HAP-1 (cell line): ENCODE results near the gene SEMA4G.
A peak's percentile ranks its signal among the peaks of the same experiment; 100 is the strongest.
"Not testable (repeated sequence)": the region's sequence is repeated elsewhere in the genome, so short reads cannot be mapped to it uniquely, and the experiment has no call there.

Source experiments
- DNase-seq, 2 experiments: peaks; one replicate each; pipeline ENCODE4 v3.0.0-alpha.2; 2016 to 2020; ENCODE audit warnings: low spot score in 2 of 2
- H3K27me3 ChIP-seq: fragments of 250-450 bp; sonication (Bioruptor Pico); 2 replicates; pipeline ENCODE4 v1.5.1; 2020; ENCODE audit warnings: low read depth, mild to moderate bottlenecking, moderate library complexity
- H3K36me3 ChIP-seq: fragments of 250-450 bp; sonication (Bioruptor Pico); replicated peaks from 2 replicates; pipeline ENCODE4 v1.5.1; 2020; ENCODE audit warnings: mild to moderate bottlenecking
- H3K4me1 ChIP-seq: fragments of 250-450 bp; sonication (Bioruptor Pico); 2 replicates; pipeline ENCODE4 v1.5.1; 2020; ENCODE audit warnings: mild to moderate bottlenecking
- H3K4me3 ChIP-seq: fragments of 250-450 bp; sonication (Bioruptor Pico); 2 replicates; pipeline ENCODE4 v1.5.1; 2020; ENCODE audit warnings: mild to moderate bottlenecking, moderate library complexity
- H3K9me3 ChIP-seq: fragments of 250-450 bp; sonication (Bioruptor Pico); 2 replicates; pipeline ENCODE4 v1.5.1; 2020; ENCODE audit warnings: mild to moderate bottlenecking, moderate library complexity
- in situ Hi-C: fragments of 300-500 bp; cut with MboI; formaldehyde crosslinking; loops from 3 replicates; pipeline ENCODE4 v1.14.3; 2020; ENCODE audit warnings: low sequenced_read_pairs, inconsistent platforms, mixed read lengths

The SEMA4G gene

DNA sequence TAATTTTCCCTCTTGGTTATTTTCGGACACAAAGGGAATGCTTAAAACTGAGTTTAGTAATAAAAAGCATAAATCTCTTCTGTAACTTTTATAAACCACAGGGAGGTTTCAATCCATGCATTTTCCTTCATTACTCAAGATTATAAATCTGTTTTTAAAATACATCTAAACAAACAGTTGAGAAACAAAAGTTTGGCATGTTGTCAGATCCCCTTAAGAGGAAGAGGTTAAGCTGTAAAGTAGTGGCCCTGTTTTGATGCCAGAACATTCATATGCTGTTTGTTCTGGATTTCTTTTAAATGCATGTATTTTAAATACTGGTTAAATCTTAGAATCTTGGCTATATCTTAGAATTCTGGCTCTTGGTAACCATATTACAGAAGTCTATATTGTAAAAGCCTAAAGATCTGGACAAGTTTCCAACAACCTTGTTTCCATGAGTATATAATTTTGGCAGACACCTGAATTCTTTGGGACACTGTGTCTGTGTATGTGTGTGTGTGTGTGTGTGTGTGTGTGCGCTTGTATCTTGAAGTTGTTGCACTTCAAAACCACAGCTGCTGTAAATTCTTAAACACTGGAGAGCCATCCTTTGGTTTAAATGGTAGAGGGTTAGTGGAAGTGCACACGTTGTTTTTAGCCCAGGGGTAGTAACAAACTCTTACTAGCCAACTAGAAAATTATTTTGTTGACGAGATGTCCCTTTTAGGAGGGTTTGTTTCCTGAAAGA lies 6.8 kb upstream of the SEMA4G start:
- no peaks in the 10 kb centered on the region for H3K9me3 ChIP-seq
- peaks cover 29% of the 10 kb centered on the region for H3K36me3 ChIP-seq
- in situ Hi-C loops: no loop called here
- no peaks in the 10 kb centered on the region for H3K4me1 ChIP-seq
- no peak overlapping the region for H3K4me3 ChIP-seq
- DNase-seq: no peak
- H3K27me3 ChIP-seq: no peaks in the 10 kb centered on the region

GRCh38 chr10:100963826-100964225 lies 5.5 kb upstream of the SEMA4G start:
- Histone ChIP-seq H3K9me3 (no peaks in the 10 kb centered on the region), H3K36me3 (peaks cover 25% of the 10 kb centered on the region), H3K4me3 (no peak overlapping the region), H3K27me3 (no peaks in the 10 kb centered on the region), H3K4me1 (no peaks in the 10 kb centered on the region)
- no peak for DNase-seq
- in situ Hi-C loops: no loop called here

- Histone ChIP-seq H3K36me3 (peaks cover 11% of the 10 kb centered on the region), H3K9me3 (no peaks in the 10 kb centered on the region), H3K4me1 (0 out of 2 replicates have a peak, but pooled peaks cover 4% of the 10 kb centered on the region), H3K27me3 (no peaks in the 10 kb centered on the region), H3K4me3 (no peak overlapping the region)
- DNase-seq: no peak
- in situ Hi-C loops: no loop called here
Observed at GRCh38 chr10:100965820-100966219, 3.5 kb upstream of the SEMA4G start.

DNA sequence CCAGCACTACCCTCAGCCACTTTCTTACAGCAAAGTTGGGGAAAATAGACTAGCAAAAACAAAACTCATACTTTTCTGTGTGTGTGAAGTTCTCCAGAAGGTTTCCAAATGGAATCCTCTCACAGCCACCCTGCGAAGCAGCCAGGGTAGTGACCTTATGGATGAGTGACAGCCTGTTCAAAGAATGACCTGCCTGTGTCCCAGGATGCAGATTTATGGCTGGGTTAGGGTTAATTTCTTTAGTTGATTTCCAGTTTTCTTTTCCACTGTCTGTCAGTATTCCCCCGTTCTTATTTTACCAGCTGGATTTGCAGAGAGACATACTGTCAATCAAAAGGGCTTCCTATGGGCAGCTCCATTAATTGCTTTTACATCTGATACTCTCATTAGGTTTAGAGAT lies 2.4 kb upstream of the SEMA4G start:
- no peaks in the 10 kb centered on the region for H3K27me3 ChIP-seq
- no peak for DNase-seq
- in situ Hi-C loops: no loop called here

GRCh38 chr10:100967332-100967731 lies 2.0 kb upstream of the SEMA4G start:
- H3K9me3 ChIP-seq: no peaks in the 10 kb centered on the region
- no peak for DNase-seq
- H3K4me3 ChIP-seq: no peak overlapping the region
- H3K27me3 ChIP-seq: no peaks in the 10 kb centered on the region
- peaks cover 5% of the 10 kb centered on the region for H3K36me3 ChIP-seq
- in situ Hi-C loops: no loop called here
- 0 out of 2 replicates have a peak, but pooled peaks cover 4% of the 10 kb centered on the region for H3K4me1 ChIP-seq

More for the DNA sequence above, 2.4 kb upstream of the SEMA4G start:
- Histone ChIP-seq H3K4me3 (no peak overlapping the region), H3K9me3 (no peaks in the 10 kb centered on the region), H3K4me1 (0 out of 2 replicates have a peak, but pooled peaks cover 4% of the 10 kb centered on the region), H3K36me3 (peaks cover 7% of the 10 kb centered on the region)

- DNase-seq: no peak
- Histone ChIP-seq H3K4me3 (no peak overlapping the region), H3K9me3 (no peaks in the 10 kb centered on the region), H3K27me3 (no peaks in the 10 kb centered on the region), H3K36me3 (no peaks in the 10 kb centered on the region; the same call in 1 of the 2 replicates), H3K4me1 (0 out of 2 replicates have a peak, but pooled peaks cover 4% of the 10 kb centered on the region)
- in situ Hi-C loops: no loop called here
Observed at GRCh38 chr10:100968062-100968736, 1.1 kb upstream of the SEMA4G start.

DNA sequence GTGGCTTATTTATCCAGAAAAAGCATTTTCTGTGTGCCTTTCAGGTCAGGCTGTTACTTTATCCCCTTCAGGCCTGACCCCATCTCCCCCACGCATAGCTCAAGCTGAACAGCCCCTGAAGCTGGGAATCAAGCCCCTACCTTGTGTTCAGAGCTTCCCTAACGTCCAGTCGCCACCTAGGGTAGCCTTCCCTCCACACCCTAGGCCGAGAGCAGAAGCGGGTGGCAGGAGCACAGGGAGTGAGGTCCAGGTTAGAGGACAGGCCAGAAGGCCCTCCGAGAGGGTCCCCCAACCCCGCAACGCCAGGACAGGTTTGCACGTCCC lies 479 bp upstream of the SEMA4G start:
- peak overlapping the region; percentile 55 for H3K4me3 ChIP-seq
- no peaks in the 10 kb centered on the region for H3K9me3 ChIP-seq
- no peaks in the 10 kb centered on the region; the same call in 1 of the 2 replicates for H3K36me3 ChIP-seq
- no peaks in the 10 kb centered on the region for H3K27me3 ChIP-seq
- H3K4me1 ChIP-seq: 0 out of 2 replicates have a peak, but pooled peaks cover 4% of the 10 kb centered on the region
- DNase-seq: no peak
- in situ Hi-C loops: no loop called here

- peak in 1 of 2 experiments; percentile 48 for DNase-seq
- in situ Hi-C loops: no loop called here
- no peaks in the 10 kb centered on the region for H3K27me3 ChIP-seq
- peak overlapping the region; percentile 55 for H3K4me3 ChIP-seq
- H3K4me1 ChIP-seq: 0 out of 2 replicates have a peak, but pooled peaks cover 4% of the 10 kb centered on the region
- H3K36me3 ChIP-seq: no peaks in the 10 kb centered on the region; the same call in 1 of the 2 replicates
- H3K9me3 ChIP-seq: no peaks in the 10 kb centered on the region
Observed at GRCh38 chr10:100970076-100970913, 991 bp downstream of the SEMA4G start.

GRCh38 chr10:100970914-100971811 lies 1.9 kb downstream of the SEMA4G start:
- Histone ChIP-seq H3K4me3 (no peak overlapping the region), H3K9me3 (no peaks in the 10 kb centered on the region), H3K36me3 (no peaks in the 10 kb centered on the region), H3K27me3 (no peaks in the 10 kb centered on the region), H3K4me1 (0 out of 2 replicates have a peak, but pooled peaks cover 4% of the 10 kb centered on the region)
- in situ Hi-C loops: no loop called here
- no peak for DNase-seq

DNA sequence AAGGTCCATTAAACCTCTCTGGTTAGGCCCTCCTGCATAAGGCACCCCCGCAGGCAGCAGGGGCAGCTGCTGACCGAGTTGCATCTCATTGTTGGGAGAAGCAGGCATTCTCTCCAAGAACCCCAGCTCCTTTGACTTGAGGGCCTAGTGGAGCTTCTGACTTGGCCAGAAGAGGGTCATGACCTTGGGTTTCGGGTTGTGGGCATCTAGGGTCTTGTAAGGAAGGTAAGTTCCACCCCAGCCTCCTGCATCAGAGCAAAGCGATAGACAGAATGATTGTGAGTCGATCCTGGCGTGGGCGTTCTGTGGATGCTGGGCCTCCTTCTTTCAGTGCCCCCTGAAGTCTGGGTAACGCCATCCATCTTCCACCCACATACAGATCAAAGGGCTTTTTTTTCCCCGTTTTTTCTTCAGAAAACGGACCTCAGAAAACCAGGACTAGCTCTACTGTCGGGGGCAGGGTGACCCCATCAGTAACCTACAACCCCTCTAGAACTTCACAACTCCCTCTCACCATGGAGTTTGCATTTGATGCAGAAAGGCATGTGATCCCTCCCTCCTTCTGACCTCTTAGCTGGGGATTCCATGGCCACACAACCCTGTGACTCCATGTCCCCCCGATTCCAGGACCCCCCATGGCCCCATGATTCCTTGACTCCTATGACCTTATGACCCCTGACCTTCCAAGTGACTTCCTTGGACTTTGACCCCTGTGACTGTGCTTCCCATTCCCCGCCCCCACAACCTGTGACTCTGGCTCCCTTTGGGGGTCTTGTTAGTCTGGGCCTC lies 3.0 kb downstream of the SEMA4G start:
- 0 out of 2 replicates have a peak, but pooled peaks cover 4% of the 10 kb centered on the region for H3K4me1 ChIP-seq
- H3K4me3 ChIP-seq: no peak overlapping the region
- in situ Hi-C loops: no loop called here

DNA sequence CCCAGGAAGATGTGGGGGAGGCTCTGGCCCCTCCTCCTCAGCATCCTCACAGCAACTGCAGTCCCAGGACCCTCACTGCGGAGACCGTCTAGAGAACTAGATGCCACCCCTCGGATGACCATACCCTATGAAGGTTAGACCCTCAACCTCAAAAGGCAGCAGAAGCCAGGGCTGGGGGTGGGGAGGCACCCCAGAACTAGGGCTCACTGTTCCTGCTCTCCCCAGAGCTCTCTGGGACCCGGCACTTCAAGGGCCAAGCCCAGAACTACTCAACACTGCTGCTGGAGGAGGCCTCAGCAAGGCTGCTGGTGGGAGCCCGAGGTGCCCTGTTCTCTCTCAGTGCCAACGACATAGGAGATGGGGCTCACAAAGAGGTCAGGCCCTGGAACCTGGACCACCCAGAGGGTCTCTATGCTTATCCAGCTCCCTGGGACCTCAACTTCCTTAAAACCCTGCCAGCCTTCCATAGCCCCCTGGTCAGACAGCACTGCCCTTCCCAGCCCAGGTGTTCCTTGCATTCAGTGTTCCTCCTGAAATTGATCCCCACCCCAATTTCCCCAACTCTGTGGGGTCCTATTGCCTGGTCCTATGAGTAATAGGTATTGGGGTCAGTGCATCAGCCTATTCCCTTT lies 3.7 kb downstream of the SEMA4G start:
- Histone ChIP-seq H3K4me3 (no peak overlapping the region), H3K9me3 (no peaks in the 10 kb centered on the region), H3K36me3 (no peaks in the 10 kb centered on the region), H3K27me3 (no peaks in the 10 kb centered on the region), H3K4me1 (0 out of 2 replicates have a peak, but pooled peaks cover 4% of the 10 kb centered on the region)
- in situ Hi-C loops: no loop called here
- no peak for DNase-seq

More for the DNA sequence above, 3.0 kb downstream of the SEMA4G start:
- Histone ChIP-seq H3K9me3 (no peaks in the 10 kb centered on the region), H3K36me3 (no peaks in the 10 kb centered on the region), H3K27me3 (no peaks in the 10 kb centered on the region)
- no peak for DNase-seq

- H3K9me3 ChIP-seq, DNase-seq, H3K36me3 ChIP-seq, H3K4me1 ChIP-seq, H3K4me3 ChIP-seq, in situ Hi-C loops, H3K27me3 ChIP-seq: not testable (repeated sequence)
Observed at GRCh38 chr10:100975397-100975796, 6.1 kb downstream of the SEMA4G start.
